8988T (cell line): ENCODE measurements around the gene SEMA3C.

Experiments used
- DNase-seq: peaks from one replicate; pipeline ENCODE4 v3.0.0; 2011

SEMA3C gene

DNA sequence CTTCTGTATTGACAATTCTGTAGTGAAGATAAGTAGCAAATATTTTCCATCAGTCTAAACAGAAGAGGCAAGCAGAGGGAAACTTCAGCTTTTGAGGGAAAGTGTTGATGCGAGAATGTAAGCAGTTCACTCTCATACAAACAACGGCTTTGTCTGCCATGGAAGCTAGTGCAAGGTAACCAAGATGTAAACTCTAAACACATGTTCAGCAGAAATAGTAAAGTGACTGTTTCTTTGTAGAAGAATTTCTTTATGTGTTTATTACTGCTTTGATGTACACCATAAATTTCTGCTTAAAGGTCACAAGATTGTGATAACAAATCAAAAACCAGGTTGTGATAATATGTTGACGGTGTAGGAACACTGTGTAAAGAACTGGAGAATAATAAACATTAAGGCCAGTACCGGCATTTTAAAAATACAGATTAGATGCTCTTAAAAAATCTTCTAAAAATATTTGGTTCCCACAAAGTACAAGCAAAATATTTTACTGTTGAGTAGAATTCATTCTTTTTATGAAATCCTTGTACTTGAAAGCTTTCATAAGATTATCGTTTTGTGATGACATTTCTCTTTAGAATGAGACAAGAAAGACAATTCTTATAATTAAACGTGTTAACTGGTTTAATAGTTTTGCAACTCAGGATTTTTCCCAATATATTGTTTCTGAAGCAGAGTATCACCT, 34.2 kb downstream of the SEMA3C start:
- DNase-seq = no peak

DNA sequence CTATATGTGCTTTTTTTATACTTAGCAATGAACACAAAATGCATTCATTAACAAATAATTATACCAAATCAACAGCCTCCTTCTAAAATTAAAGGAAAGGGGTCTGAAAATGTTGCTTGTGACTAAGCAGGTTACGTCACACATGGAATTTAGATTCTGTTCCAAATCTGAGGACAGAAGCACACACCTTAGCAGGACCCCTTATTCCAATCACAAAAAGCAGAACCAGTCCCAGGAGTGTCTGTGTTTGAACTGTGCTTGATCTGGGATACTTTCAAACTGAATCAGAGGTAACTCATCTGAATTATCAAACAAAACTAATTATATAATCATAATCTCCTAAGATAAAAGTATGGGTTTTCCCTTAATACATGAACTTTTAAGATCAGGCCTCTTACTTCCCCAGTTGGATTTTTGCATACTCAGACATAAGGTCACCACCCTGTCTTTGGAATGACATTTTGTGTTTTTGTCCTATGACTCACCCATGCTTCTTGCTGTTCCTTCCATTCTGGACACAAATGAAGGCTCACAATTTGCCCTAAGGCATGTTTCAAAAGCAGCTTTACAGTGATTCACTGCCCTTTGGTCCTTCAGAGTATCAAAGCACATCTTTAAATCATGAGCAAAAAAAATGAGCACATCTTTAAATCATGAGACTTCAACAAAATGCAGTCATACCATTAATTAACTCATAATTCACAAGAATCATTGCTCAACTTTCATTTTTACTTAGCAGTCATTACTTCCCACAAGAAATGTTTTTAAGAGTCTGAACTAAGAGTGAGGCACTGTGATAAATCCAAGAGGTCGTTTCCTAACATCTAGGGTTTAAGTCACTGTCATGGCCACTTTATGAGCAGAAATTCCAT, 35.5 kb downstream of the SEMA3C start:
- DNase-seq = no peak

DNA sequence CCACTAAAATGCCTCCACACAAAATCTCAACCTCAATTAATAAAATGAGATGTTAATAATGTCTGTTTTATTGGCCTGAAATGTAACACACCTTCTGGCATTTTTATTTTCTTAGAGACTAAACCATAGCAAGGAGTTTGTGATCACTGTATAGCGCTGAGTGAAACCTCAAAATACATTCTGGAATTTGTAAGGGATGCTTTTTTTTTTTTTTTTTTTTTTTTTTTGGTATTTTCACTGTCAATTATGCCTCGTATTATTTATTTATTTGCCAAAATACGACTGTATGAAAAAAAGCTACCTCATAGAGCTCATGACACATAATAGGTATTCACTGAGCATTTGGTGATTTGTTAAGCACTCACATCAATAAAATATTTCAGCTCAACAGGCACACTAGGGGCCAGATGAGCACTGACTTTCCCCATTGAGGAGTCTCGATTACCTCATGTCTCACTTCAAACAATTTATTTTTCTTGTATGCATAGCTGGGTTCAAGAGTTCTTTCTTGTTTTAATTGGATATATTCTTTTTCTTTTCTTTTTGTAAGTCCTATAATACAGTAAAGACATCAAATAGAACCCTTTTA, 36.5 kb downstream of the SEMA3C start:
- no peak for DNase-seq

GRCh38 chr7:80881351-80881900, 37.4 kb downstream of the SEMA3C start:
- DNase-seq = no peak

DNA sequence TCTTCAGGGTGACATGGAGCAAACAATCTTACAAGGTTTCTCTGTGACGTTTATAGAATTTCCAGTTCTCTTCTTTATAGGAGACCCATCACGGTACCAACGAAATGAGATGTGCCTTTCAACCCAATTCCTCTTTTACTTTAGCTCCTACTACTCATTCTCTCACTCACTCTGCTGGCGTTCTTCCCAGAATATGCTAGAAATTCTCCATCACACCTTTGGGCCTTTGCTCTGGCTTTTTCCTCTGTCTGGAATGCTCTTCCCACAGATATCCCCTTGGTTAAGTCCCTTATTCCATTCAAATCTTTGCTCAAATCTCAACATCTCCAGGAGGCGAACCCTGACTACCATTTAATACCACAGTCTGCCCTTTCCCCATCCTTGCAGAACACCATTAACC, 39.0 kb downstream of the SEMA3C start:
- no peak for DNase-seq

DNA sequence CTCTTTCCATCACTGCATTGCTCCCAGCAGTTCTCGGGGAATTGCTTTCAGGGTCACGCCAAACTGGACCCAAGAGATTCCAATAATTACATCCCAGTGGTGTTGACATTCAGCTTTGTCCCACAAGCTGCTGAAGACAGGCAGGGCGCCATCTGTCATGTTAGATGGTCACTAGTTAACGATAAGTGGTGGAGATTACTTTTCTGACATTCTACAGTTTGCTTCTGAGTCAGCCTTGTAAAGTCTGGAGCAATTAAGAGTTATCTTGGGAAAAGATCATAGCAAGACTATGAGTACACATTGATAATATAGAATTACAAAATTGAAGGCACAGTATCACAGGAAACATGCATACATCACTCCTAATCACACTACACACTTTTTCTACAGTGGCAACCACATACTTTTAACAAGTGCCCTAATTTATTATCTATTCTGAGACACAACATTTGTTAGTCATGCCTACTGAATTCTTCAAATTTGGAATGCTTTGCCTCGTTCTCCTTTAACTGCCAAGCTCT, 41.9 kb downstream of the SEMA3C start:
- DNase-seq = no peak

DNA sequence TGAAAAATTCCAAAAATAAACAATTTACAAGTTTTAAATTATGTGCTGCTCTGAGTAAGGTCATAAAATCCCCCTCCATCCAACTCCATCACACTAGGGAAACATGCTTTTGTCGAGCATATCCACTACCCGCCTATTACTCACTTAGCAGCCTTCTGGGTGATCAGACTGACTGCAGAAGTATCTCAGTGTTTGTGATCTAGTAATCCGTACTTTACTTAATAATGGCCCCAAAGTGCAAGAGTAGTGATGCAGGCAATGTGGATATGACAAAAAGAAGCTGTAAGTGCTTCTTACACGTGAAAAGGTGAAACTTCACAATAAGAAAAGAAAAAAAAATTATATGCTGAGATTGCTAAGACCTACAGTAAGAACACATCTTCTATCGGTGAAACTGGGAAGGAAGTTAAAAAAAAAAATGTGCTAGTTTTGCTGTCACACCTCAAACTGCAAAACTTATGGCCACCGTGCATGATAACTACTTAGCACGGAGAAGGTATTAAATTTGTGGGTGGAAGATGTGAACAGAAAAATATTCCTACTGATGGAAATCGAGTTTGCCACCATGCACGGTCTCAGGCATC, 43.2 kb downstream of the SEMA3C start:
- no peak for DNase-seq

DNA sequence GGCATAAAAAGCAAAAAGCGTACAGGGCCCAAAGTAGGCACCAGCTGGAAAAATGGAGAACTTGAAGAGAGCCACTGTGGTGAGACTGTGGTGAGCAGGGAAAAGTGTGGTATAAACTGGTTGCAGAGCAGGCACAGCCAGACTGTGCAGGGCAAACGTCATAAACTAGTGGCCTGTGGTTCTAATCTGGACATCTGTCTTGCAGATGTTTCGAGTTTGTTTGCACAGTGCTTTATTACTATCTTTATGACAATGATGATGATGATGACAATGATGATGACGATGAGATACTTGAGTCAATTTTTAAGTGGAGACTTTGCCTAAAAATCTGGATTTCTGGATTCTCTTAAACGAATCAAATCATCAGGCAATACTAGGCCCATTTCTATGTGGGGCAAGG, 45.7 kb downstream of the SEMA3C start:
- DNase-seq = no peak

- no peak for DNase-seq
These were observed 47.6 kb downstream of the SEMA3C start for GRCh38 chr7:80871228-80871627.

DNA sequence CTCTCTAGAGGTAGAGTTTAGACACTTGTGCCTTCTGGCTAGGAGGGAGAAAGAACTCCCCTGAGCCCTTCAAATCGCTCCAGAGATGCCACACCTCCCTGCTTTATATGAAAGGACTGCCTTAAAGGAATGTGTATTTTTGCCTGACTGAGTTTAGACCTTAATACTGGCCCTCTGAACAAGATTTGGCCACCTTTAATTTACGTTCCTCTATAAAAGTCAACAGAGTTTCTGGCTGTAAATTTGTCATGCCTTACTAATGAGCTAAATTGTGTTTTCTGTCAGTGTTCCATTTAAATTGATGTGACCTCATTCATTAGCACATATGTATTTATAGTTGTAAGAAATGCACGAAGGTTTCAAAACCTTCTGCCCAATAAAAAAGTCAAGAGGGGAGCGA, 48.0 kb downstream of the SEMA3C start:
- DNase-seq = no peak

DNA sequence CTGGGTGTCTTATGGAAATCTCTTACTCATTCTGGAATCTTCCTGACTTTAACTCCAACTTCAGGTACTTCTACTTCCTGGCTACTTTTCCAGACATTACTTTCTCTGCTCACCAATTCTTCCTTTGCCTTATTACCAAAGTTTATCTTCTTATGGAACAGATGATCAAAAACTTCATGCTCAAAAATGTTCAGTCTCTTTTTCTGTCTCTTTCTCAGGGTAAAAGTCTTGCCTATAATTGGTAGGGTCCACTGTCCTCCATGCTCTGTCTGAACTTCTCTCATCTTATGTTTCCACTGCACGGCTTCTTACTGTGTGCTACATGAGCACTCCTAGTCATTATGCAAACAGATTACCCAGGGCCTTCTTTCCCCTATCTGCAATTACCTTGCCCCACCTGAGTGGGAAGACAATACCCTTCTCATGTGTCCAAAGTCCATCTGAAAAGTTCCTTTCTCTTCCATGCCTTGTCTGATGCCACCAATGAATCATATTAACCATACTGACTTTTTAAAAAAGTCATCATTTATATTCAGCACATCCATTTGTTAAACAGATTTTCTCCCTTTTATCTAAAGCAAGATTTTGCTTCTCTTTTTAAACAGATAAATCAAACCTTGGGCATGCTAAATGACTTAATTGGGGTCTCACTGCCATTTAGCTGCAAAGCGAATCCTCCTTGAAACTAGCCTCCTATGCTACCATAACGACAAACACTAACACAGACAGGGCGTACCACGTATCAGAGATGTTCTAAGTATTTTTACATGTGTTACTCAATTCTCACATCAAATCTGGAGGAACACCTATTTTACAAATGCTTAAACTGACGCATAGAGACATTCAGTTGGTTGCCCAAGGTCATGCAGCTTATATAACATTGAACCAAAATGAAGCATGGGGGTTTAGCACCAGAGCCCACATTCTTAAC, 48.8 kb downstream of the SEMA3C start:
- DNase-seq = no peak

DNA sequence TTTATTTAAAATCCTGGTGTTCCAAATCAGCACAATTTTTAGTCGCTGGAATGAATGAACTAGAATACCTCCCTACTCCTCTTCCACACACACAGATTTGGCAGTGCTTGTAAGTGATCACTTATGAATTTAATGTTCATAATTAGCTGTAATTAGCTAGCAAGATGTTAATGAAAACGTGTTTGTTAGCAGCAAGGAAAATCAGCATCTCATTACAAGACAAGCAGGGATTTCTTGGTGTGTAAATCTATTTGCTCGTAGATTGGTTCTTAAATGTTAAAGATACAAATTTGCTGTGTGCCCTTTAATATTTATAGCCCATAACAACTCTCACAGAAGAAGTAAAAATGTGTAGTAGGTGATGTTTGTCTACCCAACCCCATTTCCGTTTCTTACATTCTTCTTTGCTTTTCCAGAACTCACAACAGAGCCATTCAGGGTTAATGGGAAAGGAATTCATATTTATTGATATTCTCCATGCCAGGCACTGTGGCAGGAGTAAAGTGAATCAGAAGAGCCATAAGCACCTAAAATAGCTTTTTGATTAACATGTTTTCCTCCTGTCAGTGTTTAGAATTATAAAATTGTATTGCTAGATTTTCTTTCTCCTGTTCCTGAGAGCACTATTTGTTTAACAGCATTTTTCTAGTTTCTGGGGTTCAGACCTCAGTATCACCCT, 49.6 kb downstream of the SEMA3C start:
- no peak for DNase-seq

- no peak for DNase-seq
These were observed 50.3 kb downstream of the SEMA3C start for GRCh38 chr7:80868566-80868965.

- no peak for DNase-seq
These were observed 58.3 kb downstream of the SEMA3C start for GRCh38 chr7:80860554-80860953.

DNA sequence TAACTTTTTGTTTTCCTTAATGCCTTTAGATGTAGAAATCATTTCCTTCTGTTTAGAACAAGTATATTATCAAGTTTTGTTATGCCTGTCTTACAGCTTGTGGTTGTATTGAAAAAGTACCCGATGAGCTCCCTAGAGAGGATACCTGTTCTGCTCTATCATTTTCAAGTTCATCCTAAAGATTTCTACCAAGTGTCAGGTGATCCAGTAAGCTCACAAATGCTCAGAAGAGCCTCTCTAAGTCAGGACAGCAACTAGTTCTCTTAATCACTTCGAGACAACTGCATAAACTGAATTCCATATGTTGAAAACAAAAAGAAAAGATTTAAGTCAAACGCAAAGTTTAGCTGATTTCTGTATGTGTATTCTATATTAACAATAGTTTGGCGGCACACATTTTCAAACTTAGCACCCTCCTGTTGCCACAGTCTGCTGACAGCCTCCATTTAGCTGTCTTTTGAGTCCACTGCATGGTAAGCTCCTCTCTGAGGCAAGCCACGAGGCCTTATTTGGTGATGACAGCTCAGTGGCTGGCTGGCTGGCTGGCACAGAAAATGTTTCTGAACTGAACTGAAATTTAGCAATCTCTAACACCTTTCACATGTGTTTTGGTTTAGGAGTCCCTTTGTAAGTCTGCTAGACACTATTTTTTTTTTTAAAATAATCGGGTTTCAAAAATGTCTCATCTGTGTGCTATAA, 59.4 kb downstream of the SEMA3C start:
- DNase-seq = no peak

- DNase-seq = no peak
These were observed 60.5 kb downstream of the SEMA3C start for GRCh38 chr7:80858141-80858903.

DNA sequence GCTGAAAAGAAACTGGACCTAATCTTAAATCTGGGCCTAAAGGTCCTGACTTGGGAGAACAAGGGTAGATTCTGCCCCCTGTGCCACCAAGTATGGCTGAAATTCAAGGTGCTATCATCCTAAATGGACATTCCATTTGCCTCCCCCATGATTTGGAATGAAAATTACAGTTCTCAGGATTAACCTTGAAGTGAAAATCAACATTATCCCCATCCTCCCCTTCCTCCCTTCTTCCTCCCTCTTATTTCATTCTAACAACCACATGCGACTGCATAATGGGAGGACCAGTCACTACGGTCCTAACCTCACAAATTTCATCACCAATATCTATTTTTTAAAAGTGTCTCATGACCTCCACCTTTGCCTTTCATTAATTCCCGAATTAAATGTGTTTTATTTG, 62.1 kb downstream of the SEMA3C start:
- DNase-seq = no peak

DNA sequence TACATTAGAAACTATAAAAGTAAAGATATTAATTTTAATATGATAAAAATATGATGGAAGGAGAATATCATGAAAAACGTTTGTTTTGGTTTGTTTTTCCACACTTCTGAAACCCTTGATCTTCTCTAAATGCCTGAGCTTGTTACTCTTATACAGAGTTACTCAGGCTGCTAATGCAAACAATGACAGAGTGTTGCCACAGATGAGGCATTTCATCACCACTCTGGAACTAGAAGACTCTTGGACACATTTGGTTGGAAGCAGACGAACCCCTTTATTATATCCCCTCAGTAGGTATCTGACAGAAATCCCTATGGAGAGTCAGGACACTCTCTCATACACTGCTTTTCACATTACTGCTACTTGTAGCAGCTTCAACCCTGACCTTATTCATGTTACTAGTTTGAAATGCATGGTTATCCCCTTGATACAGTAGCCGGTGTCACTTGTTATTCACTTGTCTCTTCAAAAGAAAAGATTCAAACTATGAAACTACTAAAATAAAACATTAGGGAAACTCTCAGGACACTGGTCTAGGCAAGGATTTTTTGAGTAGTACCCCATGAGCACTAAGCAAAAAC, 66.9 kb downstream of the SEMA3C start:
- DNase-seq = no peak

DNA sequence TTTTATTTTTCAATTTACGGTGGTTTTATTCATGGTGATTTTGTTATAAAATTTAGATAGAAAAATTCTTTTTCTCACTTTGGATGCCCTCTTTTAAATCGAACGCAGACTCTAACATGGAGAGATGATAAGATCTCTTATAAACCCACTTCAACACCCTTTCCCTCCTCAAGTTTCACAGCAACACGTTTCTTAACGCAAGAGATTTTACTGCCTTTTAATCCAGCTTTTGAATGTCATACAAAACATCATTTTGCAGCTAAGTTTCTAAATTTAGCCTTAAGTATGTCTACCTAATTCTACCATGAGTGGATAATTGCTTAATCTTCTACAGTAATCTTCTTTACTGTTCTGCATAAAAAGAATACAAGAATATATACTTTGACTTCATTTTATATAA, 70.0 kb downstream of the SEMA3C start:
- DNase-seq = no peak

- no peak for DNase-seq
These were observed 71.0 kb downstream of the SEMA3C start for GRCh38 chr7:80847895-80848294.
